Measurements from ENCODE around the gene TMEM200C.

GRCh38 chr18:5944448-5944847 is 49.1 kb upstream of the TMEM200C start:
- TF ChIP-seq CTCF (IDR thresholded peaks at IDR 0.05) (no peak), POLR2A (IDR thresholded peaks at IDR 0.05) (no peak)

All from Peyer's patch (tissue), 4 donors.